ENCODE measurements around the gene TLX3. TPM values are rescaled to one million over a fixed set of nuclear protein-coding genes. Genes with fewer than 3 reads are reported as not detected.
"Not testable (repeated sequence)": the region's sequence is repeated elsewhere in the genome, so short reads cannot be mapped to it uniquely, and the experiment has no call there.

TLX3 gene
- polyA plus RNA-seq, 3 donors = not detected

- not testable (repeated sequence) for H3K27ac ChIP-seq (ENCODE audit: low read depth, low read length)
- WGBS, 3 donors = 70 to 80% (median 74%) methylated on average over 7 of the region's 7 CpGs
These were observed 52.1 kb downstream of the TLX3 start for GRCh38 chr5:171361151-171361550.

Other genes with a start within 250 kb of the TLX3 start
- gene NPM1, start 78.6 kb downstream of the TLX3 start, polyA plus RNA-seq = 1,000 to 10,000 TPM; 1,645 to 2,137 (median 2,053) TPM
- gene FGF18, start 110.4 kb downstream of the TLX3 start, polyA plus RNA-seq = 1 to 10 TPM in 2 of 3 donors, under 1 TPM in 1; 0.24 to 5.1 (median 1.6) TPM